HG02973 (cell line): ENCODE measurements around the gene TMEM115.

Source experiments
- ATAC-seq: cut with Tn5 transposase; IDR thresholded peaks from one replicate; pipeline ENCODE4 v1.9.1; 2021; ENCODE audit warnings: moderate library complexity; ENCODE audit not compliant: unreplicated experiment

TMEM115 gene

GRCh38 chr3:50336452-50337174 is 22.7 kb downstream of the TMEM115 start:
- ATAC-seq, result peak; percentile 32

- no peak for ATAC-seq
Observed at GRCh38 chr3:50334339-50335075, 24.8 kb downstream of the TMEM115 start.

- ATAC-seq, result no peak
Observed at GRCh38 chr3:50333744-50334328, 25.5 kb downstream of the TMEM115 start.

GRCh38 chr3:50331364-50331907 is 27.9 kb downstream of the TMEM115 start:
- no peak for ATAC-seq

GRCh38 chr3:50330330-50330729 is 29.0 kb downstream of the TMEM115 start:
- ATAC-seq, result no peak

- ATAC-seq, result peak; percentile 75
Observed at GRCh38 chr3:50327943-50328691, 31.2 kb downstream of the TMEM115 start, which contains the start of gene TUSC2. TUSC2 (minus strand) TSS chr3:50328223; CDS start chr3:50328099, 124 bp downstream.

- no peak for ATAC-seq
Observed at GRCh38 chr3:50327129-50327528, 32.2 kb downstream of the TMEM115 start.

- ATAC-seq, result no peak
Observed at GRCh38 chr3:50326182-50326541, 33.2 kb downstream of the TMEM115 start.

- no peak for ATAC-seq
Observed at GRCh38 chr3:50325497-50326181, 33.7 kb downstream of the TMEM115 start.

- no peak for ATAC-seq
Observed at GRCh38 chr3:50325113-50325480, 34.2 kb downstream of the TMEM115 start.

- ATAC-seq, result no peak
Observed at GRCh38 chr3:50324351-50325112, 34.8 kb downstream of the TMEM115 start.

- no peak for ATAC-seq
Observed at GRCh38 chr3:50323614-50324199, 35.6 kb downstream of the TMEM115 start.

- no peak for ATAC-seq
Observed at GRCh38 chr3:50323092-50323600, 36.2 kb downstream of the TMEM115 start.

GRCh38 chr3:50322386-50323091 is 36.8 kb downstream of the TMEM115 start, which contains the start of gene HYAL2:
HYAL2 (minus strand) TSS chr3:50322745; CDS start chr3:50320489, 2,256 bp downstream.
- no peak for ATAC-seq

- ATAC-seq, result no peak
Observed at GRCh38 chr3:50322115-50322385, 37.3 kb downstream of the TMEM115 start.

- ATAC-seq, result peak; percentile 72
Observed at GRCh38 chr3:50321336-50322114, 37.8 kb downstream of the TMEM115 start.

- peak; percentile 36 for ATAC-seq
Observed at GRCh38 chr3:50320853-50321335, 38.4 kb downstream of the TMEM115 start.
